Prostate gland (tissue), 2 donors: ENCODE results near the gene MORC4.

Experiments used
- CTCF ChIP-seq, 4 experiments: fragments of 200-600 bp in 2 of 4; fragments of 450-650 bp in 2 of 4; sonication (generic) in 2 of 4; IDR thresholded peaks; 1 replicate in 3 of 4; 2 replicates in 1 of 4; pipeline ENCODE4 v1.5.1; 2016 to 2019; ENCODE audit warnings: antibody characterized with exemption in 4 of 4, mild to moderate bottlenecking in 2 of 4, moderate library complexity in 2 of 4
- POLR2A ChIP-seq: fragments of 450-650 bp; IDR thresholded peaks from one replicate; pipeline ENCODE4 v1.6.1; 2016; ENCODE audit warnings: antibody characterized with exemption, mild to moderate bottlenecking

GRCh38 chrX:106957856-106958255, 42.2 kb downstream of the MORC4 start:
- TF ChIP-seq CTCF (IDR thresholded peaks at IDR 0.05) (no peak), POLR2A (no peak)
